ENCODE data around the gene DAPP1. TPM values are rescaled to one million over a fixed set of nuclear protein-coding genes. Genes with fewer than 3 reads are reported as not detected.

The DAPP1 gene
- total RNA-seq, 1 experiment from 2014 or later: not detected

- Histone ChIP-seq H3K9me3 (ENCODE audit: low read depth, low read length, poor library complexity, severe bottlenecking) (no peaks in the 10 kb centered on the region), H3K36me3 (ENCODE audit: insufficient read depth, low read length, poor library complexity, severe bottlenecking) (no peaks in the 10 kb centered on the region), H3K4me3 (ENCODE audit: low read depth, low read length, poor library complexity, severe bottlenecking) (no peak overlapping the region), H3K27ac (ENCODE audit: low read depth, low read length, poor library complexity, severe bottlenecking) (no peak overlapping the region), H3K27me3 (replicated peaks; ENCODE audit: insufficient read depth, low read depth, low read length, poor library complexity) (peaks cover 39% of the 10 kb centered on the region), H3K4me1 (ENCODE audit: insufficient read depth, low read length, poor library complexity, severe bottlenecking) (no peaks in the 10 kb centered on the region)
- CTCF ChIA-PET: no interaction called here
- no peak for DNase-seq (ENCODE audit: low spot score)
- TF ChIP-seq CTCF (conservative IDR thresholded peaks at IDR 0.05; ENCODE audit: low read depth, low read length): no peak
- no peak for TF ChIP-seq EZH2 (IDR thresholded peaks at IDR 0.05; ENCODE audit: borderline replicate concordance, low read depth, low read length, poor library complexity, severe bottlenecking)
- POLR2A ChIA-PET (ENCODE audit: low non-redundant PET): no interaction called here
- no TSS peak for BruUV-seq (replicated peaks)
- intact Hi-C loops (cut with micrococcal nuclease; ENCODE audit: unreplicated experiment): no loop called here
Observed at GRCh38 chr4:99860521-99860920, 43.9 kb downstream of the DAPP1 start.

- Histone ChIP-seq H3K27me3 (replicated peaks; ENCODE audit: insufficient read depth, low read depth, low read length, poor library complexity) (peaks cover 44% of the 10 kb centered on the region), H3K4me1 (ENCODE audit: insufficient read depth, low read length, poor library complexity, severe bottlenecking) (no peaks in the 10 kb centered on the region), H3K4me3 (ENCODE audit: low read depth, low read length, poor library complexity, severe bottlenecking) (no peak overlapping the region), H3K36me3 (ENCODE audit: insufficient read depth, low read length, poor library complexity, severe bottlenecking) (no peaks in the 10 kb centered on the region), H3K9me3 (ENCODE audit: low read depth, low read length, poor library complexity, severe bottlenecking) (no peaks in the 10 kb centered on the region), H3K27ac (ENCODE audit: low read depth, low read length, poor library complexity, severe bottlenecking) (no peak overlapping the region)
- intact Hi-C loops (cut with micrococcal nuclease; ENCODE audit: unreplicated experiment): no loop called here
- CTCF ChIA-PET: no interaction called here
- POLR2A ChIA-PET (ENCODE audit: low non-redundant PET): no interaction called here
- TF ChIP-seq EZH2 (IDR thresholded peaks at IDR 0.05; ENCODE audit: borderline replicate concordance, low read depth, low read length, poor library complexity, severe bottlenecking) (no peak), CTCF (conservative IDR thresholded peaks at IDR 0.05; ENCODE audit: low read depth, low read length) (no peak)
- no TSS peak for BruUV-seq (replicated peaks)
- no peak for DNase-seq (ENCODE audit: low spot score)
Observed at GRCh38 chr4:99861120-99861905, 44.7 kb downstream of the DAPP1 start.

- CTCF ChIA-PET: interaction anchor here (0.7 kb wide), 1 partner anchor 238 kb away, joined by 6 read pairs; no protein-coding TSS in a partner anchor
Observed at GRCh38 chr4:99863804-99864203, 47.2 kb downstream of the DAPP1 start.

More at GRCh38 chr4:99863804-99864203, 47.2 kb downstream of the DAPP1 start:
- DNase-seq (ENCODE audit: low spot score): no peak
- Histone ChIP-seq H3K4me1 (ENCODE audit: insufficient read depth, low read length, poor library complexity, severe bottlenecking) (no peaks in the 10 kb centered on the region), H3K27ac (ENCODE audit: low read depth, low read length, poor library complexity, severe bottlenecking) (no peak overlapping the region), H3K4me3 (ENCODE audit: low read depth, low read length, poor library complexity, severe bottlenecking) (no peak overlapping the region), H3K27me3 (replicated peaks; ENCODE audit: insufficient read depth, low read depth, low read length, poor library complexity) (peaks cover 34% of the 10 kb centered on the region), H3K36me3 (ENCODE audit: insufficient read depth, low read length, poor library complexity, severe bottlenecking) (no peaks in the 10 kb centered on the region), H3K9me3 (ENCODE audit: low read depth, low read length, poor library complexity, severe bottlenecking) (no peaks in the 10 kb centered on the region)
- intact Hi-C loops (cut with micrococcal nuclease; ENCODE audit: unreplicated experiment): no loop called here
- TF ChIP-seq EZH2 (IDR thresholded peaks at IDR 0.05; ENCODE audit: borderline replicate concordance, low read depth, low read length, poor library complexity, severe bottlenecking) (no peak), CTCF (conservative IDR thresholded peaks at IDR 0.05; ENCODE audit: low read depth, low read length) (no peak)
- BruUV-seq (replicated peaks): no TSS peak
- POLR2A ChIA-PET (ENCODE audit: low non-redundant PET): no interaction called here
